ENCODE measurements around the gene RPE65.

The RPE65 gene

GRCh38 chr1:68473060-68473459, 23.3 kb upstream of the RPE65 start:
- no peak for TF ChIP-seq CTCF (IDR thresholded peaks at IDR 0.05; ENCODE audit: low read depth, low read length, missing control alignments)
- no peak for DNase-seq (ENCODE audit: low read depth)
- no peak overlapping the region for H3K4me3 ChIP-seq (ENCODE audit: low read depth, low read length)

- TF ChIP-seq CTCF (IDR thresholded peaks at IDR 0.05; ENCODE audit: low read depth, low read length, missing control alignments): peak; percentile 11
- H3K4me3 ChIP-seq (ENCODE audit: low read depth, low read length): no peak overlapping the region
- DNase-seq (ENCODE audit: low read depth): no peak
Observed at GRCh38 chr1:68470388-68470970, 20.7 kb upstream of the RPE65 start.

- no peak for TF ChIP-seq CTCF (IDR thresholded peaks at IDR 0.05; ENCODE audit: low read depth, low read length, missing control alignments)
- H3K4me3 ChIP-seq (ENCODE audit: low read depth, low read length): no peak overlapping the region
- no peak for DNase-seq (ENCODE audit: low read depth)
Observed at GRCh38 chr1:68464891-68465290, 15.1 kb upstream of the RPE65 start.

- no peak for DNase-seq (ENCODE audit: low read depth)
- no peak overlapping the region for H3K4me3 ChIP-seq (ENCODE audit: low read depth, low read length)
- TF ChIP-seq CTCF (IDR thresholded peaks at IDR 0.05; ENCODE audit: low read depth, low read length, missing control alignments): no peak
Observed at GRCh38 chr1:68460935-68461334, 11.2 kb upstream of the RPE65 start.

GRCh38 chr1:68459796-68460195, 10.0 kb upstream of the RPE65 start:
- H3K4me3 ChIP-seq (ENCODE audit: low read depth, low read length): no peak overlapping the region
- DNase-seq (ENCODE audit: low read depth): no peak
- no peak for TF ChIP-seq CTCF (IDR thresholded peaks at IDR 0.05; ENCODE audit: low read depth, low read length, missing control alignments)

GRCh38 chr1:68459091-68459490, 9.3 kb upstream of the RPE65 start:
- TF ChIP-seq CTCF (IDR thresholded peaks at IDR 0.05; ENCODE audit: low read depth, low read length, missing control alignments): no peak
- H3K4me3 ChIP-seq (ENCODE audit: low read depth, low read length): no peak overlapping the region
- no peak for DNase-seq (ENCODE audit: low read depth)

- no peak for DNase-seq (ENCODE audit: low read depth)
- no peak overlapping the region for H3K4me3 ChIP-seq (ENCODE audit: low read depth, low read length)
- no peak for TF ChIP-seq CTCF (IDR thresholded peaks at IDR 0.05; ENCODE audit: low read depth, low read length, missing control alignments)
Observed at GRCh38 chr1:68456202-68456601, 6.4 kb upstream of the RPE65 start.
